Tibial nerve (tissue), 4 donors: ENCODE results near the gene NKAIN2. TPM values are rescaled to one million over a fixed set of nuclear protein-coding genes. Genes with fewer than 3 reads are reported as not detected.

Source experiments
- DNase-seq, 2 donors: peaks; one replicate each; pipeline ENCODE4 v3.0.0-alpha.2; 2019; ENCODE audit warnings: low spot score in 2 of 2
- H3K27ac ChIP-seq, 4 donors: fragments of 200-600 bp; sonication (generic) in 3 of 4; one replicate each; pipeline ENCODE4 v1.5.1; 2017 to 2019; ENCODE audit warnings: mild to moderate bottlenecking in 1 of 4
- H3K27me3 ChIP-seq, 2 donors: fragments of 200-600 bp; sonication (generic) in 1 of 2; one replicate each; pipeline versions ENCODE4 v1.5.1 to v1.6.0; 2017 to 2019
- H3K36me3 ChIP-seq, 3 donors: fragments of 200-600 bp; sonication (generic); one replicate each; pipeline ENCODE4 v1.5.1; 2018 to 2019
- H3K4me1 ChIP-seq, 4 donors: fragments of 200-600 bp; sonication (generic) in 3 of 4; one replicate each; pipeline ENCODE4 v1.5.1; 2017 to 2019
- H3K4me3 ChIP-seq, 4 donors: fragments of 200-600 bp; sonication (generic) in 3 of 4; one replicate each; pipeline ENCODE4 v1.5.1; 2017 to 2019; ENCODE audit warnings: mild to moderate bottlenecking in 1 of 4, moderate library complexity in 1 of 4
- H3K9me3 ChIP-seq, 4 donors: fragments of 200-600 bp; sonication (generic) in 3 of 4; one replicate each; pipeline ENCODE4 v1.5.1; 2017 to 2019
- CTCF ChIP-seq, 5 experiments: fragments of 200-600 bp in 3 of 5; fragments of 450-650 bp in 2 of 5; sonication (generic) in 3 of 5; IDR thresholded peaks; one replicate each; pipeline ENCODE4 v1.5.1; 2016 to 2019; ENCODE audit warnings: antibody characterized with exemption in 5 of 5, mild to moderate bottlenecking in 3 of 5, moderate library complexity in 2 of 5
- EP300 ChIP-seq, 2 donors: sonication (generic); formaldehyde crosslinking; IDR thresholded peaks; one replicate each; pipeline ENCODE4 v1.6.1; 2017; ENCODE audit warnings: antibody characterized with exemption in 2 of 2, mild to moderate bottlenecking in 1 of 2
- POLR2A ChIP-seq, 2 donors: fragments of 450-650 bp; IDR thresholded peaks; one replicate each; pipeline ENCODE4 v1.6.1; 2017; ENCODE audit warnings: antibody characterized with exemption in 2 of 2, mild to moderate bottlenecking in 2 of 2, moderate library complexity in 2 of 2
- WGBS, 2 donors: methylation state at CpG; one replicate each; pipeline ENCODE4 v1.1.5; 2018; 5-methylcytosine and 5-hydroxymethylcytosine counted together
- total RNA-seq, 4 donors: library from RNA; depleted of rRNA; stranded (reverse); fragments of >200 nt; gene quantifications; one replicate each; pipeline ENCODE4 v1.1.0, GENCODE V29; 2016

Gene NKAIN2
- total RNA-seq, 4 donors from 2014 or later: 8.1 to 20.8 (median 15.2) TPM

GRCh38 chr6:124795643-124796463 is 992.2 kb downstream of the NKAIN2 start:
- Histone ChIP-seq H3K27ac (no peak overlapping the region), H3K9me3 (no peaks in the 10 kb centered on the region), H3K36me3 (no peaks in the 10 kb centered on the region), H3K4me1 (no peaks in the 10 kb centered on the region), H3K4me3 (no peak overlapping the region), H3K27me3 (no peaks in the 10 kb centered on the region)
- 88% methylated on average over 4 of the region's 4 CpGs for WGBS, 2 donors
- TF ChIP-seq CTCF (IDR thresholded peaks at IDR 0.05) (peak in 2 of 5 experiments; percentile 15 to 17), EP300 (IDR thresholded peaks at IDR 0.05) (no peak)
- peak in 1 of 2 donors; percentile 17 for DNase-seq

- H3K27ac ChIP-seq: no peak overlapping the region
- H3K4me3 ChIP-seq: no peak overlapping the region
- H3K36me3 ChIP-seq: no peaks in the 10 kb centered on the region
- TF ChIP-seq EP300 (IDR thresholded peaks at IDR 0.05) (no peak), POLR2A (IDR thresholded peaks at IDR 0.05) (no peak), CTCF (IDR thresholded peaks at IDR 0.05) (no peak)
- H3K27me3 ChIP-seq: no peaks in the 10 kb centered on the region
- no peaks in the 10 kb centered on the region for H3K4me1 ChIP-seq
- DNase-seq: no peak
- H3K9me3 ChIP-seq: no peaks in the 10 kb centered on the region
- WGBS, 2 donors: 89 to 93% methylated on average over 4 of the region's 4 CpGs
These were observed 992.9 kb downstream of the NKAIN2 start for GRCh38 chr6:124796464-124796970.

DNA sequence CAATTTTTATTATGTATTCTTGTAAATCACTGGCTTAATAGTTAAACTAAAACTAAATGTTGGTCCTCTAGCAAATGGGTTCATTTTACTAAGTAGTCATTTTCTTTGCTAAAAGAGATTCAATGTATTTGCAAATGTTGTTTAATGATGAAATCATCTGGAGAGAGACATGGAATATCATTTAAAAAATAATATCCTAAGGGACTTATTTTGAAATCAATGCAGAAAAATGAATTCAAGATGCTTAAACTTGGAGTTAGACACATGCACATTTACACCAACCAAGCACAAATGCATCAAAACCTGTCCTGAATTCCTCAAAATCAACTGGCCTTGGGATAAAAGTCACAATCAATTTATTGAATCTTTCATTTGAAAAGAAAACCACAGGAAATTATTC is 993.6 kb downstream of the NKAIN2 start:
- DNase-seq: no peak
- H3K4me3 ChIP-seq: no peak overlapping the region
- no peaks in the 10 kb centered on the region for H3K4me1 ChIP-seq
- no peaks in the 10 kb centered on the region for H3K9me3 ChIP-seq
- no peaks in the 10 kb centered on the region for H3K36me3 ChIP-seq
- TF ChIP-seq POLR2A (IDR thresholded peaks at IDR 0.05) (no peak), EP300 (IDR thresholded peaks at IDR 0.05) (no peak), CTCF (IDR thresholded peaks at IDR 0.05) (no peak)
- no peaks in the 10 kb centered on the region for H3K27me3 ChIP-seq
- H3K27ac ChIP-seq: no peak overlapping the region

DNA sequence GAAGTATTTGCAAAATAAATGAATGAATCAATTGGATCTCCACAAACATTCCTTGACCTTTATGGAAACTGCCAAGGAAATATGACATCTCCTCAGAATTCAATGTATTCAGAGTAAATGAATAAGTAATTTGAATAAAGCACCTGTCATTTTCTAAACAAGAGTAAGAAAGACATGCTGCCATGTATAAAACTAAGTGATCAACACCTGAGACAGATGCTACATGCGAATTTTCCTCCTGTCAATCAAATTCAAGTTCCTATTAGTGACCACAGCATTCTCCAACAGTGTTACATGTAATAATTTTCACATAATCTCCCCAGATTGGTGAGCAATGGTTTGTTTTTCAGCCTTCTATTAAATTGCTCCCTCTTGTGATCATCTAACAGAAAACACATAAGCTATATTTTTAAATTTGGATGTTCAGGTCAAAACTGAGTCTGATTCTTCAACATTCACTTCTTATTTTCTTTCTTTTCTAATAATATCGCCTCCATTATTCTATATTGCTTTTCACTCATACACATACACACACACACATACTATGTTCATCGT is 995.4 kb downstream of the NKAIN2 start:
- no peaks in the 10 kb centered on the region for H3K36me3 ChIP-seq
- no peaks in the 10 kb centered on the region for H3K4me1 ChIP-seq
- no peak overlapping the region for H3K4me3 ChIP-seq
- H3K27ac ChIP-seq: no peak overlapping the region
- WGBS, 2 donors: 70 to 75% methylated on average over 3 of the region's 3 CpGs
- H3K27me3 ChIP-seq: no peaks in the 10 kb centered on the region
- H3K9me3 ChIP-seq: no peaks in the 10 kb centered on the region
- no peak for DNase-seq
- TF ChIP-seq EP300 (IDR thresholded peaks at IDR 0.05) (no peak), POLR2A (IDR thresholded peaks at IDR 0.05) (no peak), CTCF (IDR thresholded peaks at IDR 0.05) (no peak)

- no peak overlapping the region for H3K4me3 ChIP-seq
- no peaks in the 10 kb centered on the region for H3K36me3 ChIP-seq
- TF ChIP-seq POLR2A (IDR thresholded peaks at IDR 0.05): no peak
- TF ChIP-seq CTCF (IDR thresholded peaks at IDR 0.05): no peak
- no peak for TF ChIP-seq EP300 (IDR thresholded peaks at IDR 0.05)
- no peak overlapping the region for H3K27ac ChIP-seq
- H3K9me3 ChIP-seq: peaks cover 0 to 2% (median 0%) of the 10 kb centered on the region in 4 donors
- no peaks in the 10 kb centered on the region for H3K27me3 ChIP-seq
- no peak for DNase-seq
- no peaks in the 10 kb centered on the region for H3K4me1 ChIP-seq
These were observed 996.0 kb downstream of the NKAIN2 start for GRCh38 chr6:124799638-124800037.
